HG03565 (cell line): ENCODE data around the gene IFNLR1.

Experiments
- ATAC-seq: cut with Tn5 transposase; IDR thresholded peaks from one replicate; pipeline ENCODE4 v1.9.1; 2021; ENCODE audit warnings: mild to moderate bottlenecking, moderate library complexity; ENCODE audit not compliant: unreplicated experiment

IFNLR1 gene

DNA sequence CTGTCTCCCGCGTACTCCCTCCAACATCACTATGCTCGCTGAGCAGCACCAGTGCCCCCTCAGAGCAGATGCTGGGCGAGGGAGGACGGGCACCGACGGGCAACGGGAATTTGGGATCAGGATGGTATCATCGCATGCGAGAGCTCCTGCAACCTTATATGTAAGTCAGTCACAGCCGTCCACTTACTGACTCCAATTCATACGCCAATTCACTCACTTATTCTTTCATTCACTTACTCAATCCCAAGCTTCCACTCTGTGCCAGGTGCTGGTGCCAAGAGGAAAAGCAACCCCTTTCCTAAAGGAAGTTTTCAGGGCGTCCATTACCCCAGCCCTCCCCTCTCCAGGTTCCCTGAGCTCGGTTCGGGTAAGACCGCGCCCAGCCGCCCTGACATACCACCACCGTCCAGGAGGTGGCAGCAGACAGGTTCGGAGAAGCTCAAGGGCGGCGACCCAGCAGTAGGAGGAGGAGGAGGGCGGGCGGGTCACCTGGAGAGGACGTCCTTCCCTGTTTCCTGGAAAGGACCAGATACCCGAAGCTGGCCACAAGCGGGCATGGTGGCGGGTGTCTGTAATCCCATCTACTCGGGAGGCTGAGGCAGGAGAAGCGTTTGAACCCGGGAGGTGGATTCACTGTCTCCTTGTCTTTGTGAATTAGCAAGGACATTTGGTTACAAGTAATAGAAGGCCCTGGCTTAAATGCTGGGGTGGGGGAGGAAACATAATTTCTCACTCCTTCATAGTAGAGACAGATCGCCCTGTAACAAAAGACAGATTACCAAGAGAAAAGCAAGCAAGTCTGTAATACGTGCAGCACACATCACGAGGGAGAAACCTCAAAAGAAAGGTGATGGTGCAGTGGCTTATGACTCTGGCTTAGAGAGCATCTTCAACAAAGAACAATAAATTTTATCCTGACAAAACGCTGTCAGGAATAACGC is 36.6 kb downstream of the IFNLR1 start:
- peak; percentile 51 for ATAC-seq

DNA sequence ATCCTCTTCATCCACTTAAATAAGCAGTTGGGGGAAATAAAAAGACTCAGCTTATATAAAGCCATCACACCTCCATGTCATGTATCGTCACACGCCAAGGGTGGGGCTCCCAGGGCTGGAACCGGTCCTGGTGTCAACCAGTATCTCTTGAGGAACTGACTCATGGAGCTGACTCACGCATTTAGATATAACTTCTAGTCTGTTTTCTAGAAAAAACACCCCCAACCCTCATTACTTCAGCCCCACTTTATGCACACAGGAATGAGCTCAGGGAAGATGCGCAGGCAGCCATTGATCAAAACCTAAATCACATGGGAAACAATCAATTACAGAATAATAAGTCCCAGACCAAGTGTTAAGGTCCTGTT is 37.2 kb downstream of the IFNLR1 start:
- ATAC-seq = no peak

DNA sequence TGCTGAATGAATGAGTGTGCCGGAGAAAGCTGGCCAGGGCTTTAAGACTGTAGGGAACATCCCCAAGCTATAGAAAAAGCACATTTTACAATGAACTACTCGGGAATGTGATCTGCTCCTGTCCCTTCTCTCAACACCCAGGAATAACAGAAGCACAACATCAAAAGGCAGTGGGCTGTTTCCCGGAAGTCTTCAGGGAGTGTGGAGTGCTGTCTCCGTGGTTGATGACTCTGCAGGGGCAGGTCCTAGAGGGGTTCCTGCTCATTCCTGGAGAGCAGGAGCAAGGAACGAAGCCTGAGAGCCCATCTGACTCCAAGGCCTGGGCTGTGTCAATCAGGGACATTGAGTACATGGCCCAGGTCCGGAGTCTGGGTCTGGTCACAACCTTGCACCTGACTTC is 39.3 kb downstream of the IFNLR1 start:
- ATAC-seq = no peak

DNA sequence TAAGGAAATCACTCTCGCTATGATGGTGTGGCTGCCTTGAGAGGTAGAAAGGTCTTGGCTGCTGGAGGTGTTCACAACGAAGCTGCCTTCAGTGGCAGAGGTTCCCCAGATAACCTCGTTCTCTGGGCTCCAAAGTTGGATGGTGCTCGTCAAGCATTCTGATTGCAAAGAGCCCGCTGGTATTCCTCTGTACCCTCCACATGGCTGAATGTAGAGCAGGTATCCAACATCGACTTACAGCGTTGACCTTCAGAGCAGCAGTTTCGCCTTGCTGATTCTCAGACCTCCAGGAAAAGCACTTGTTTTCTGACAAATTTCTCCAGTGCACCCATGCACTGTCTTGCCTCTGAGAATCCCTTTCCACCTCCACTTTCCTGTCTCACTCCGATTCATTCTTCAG is 39.9 kb downstream of the IFNLR1 start:
- no peak for ATAC-seq

DNA sequence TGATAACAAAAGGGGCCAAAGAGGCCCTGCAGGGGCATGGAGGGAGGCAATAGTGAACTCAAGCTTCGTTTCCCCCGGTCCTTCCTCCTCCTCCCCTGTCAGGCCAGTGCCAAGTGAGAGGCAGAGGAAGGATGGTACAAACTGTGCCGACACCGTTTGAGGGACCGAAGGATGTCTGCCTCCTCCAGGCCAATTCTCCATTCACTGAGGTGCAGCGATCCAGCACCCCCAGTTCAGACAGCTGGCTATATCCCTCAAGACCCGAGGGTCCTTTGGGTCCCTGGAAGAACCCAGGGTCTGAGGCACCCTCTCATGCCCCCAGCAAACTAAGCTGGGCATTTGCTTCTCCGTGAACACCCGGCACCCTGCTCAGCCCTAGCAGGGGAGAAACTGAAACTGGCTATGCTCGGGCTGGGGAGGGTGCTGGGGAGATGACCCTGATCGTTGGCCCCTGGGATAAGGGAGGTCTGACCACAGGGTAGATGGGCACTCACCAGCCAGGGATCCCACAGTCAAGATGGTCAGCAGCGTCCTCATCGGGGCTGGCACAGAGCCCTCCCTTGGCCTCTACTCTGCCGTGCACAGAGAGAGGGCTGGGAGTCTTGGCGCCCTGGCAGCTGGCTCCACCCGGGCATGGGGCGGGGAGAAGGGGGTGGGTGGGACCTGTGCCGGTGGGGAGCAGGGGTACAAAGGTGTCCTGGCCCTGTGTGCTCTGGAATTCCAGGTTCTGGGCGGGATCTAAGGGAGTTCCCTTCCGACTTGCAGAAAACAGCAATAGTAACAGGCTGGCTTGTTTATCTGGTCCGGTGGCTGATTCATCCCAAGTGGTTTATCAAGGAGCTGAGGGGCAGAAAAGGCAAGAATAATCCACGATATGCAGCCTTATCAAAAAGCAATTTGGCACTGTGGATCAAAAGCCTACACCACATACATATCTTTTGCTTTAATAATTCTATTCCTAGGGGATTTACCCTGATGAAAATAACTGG is 44.2 kb downstream of the IFNLR1 start, which contains the start of gene IL22RA1:
Gene IL22RA1, minus strand, starts transcription at position 595 of the 989 bp plus-strand sequence. Its CDS starts 58 bp downstream, at position 537.
- ATAC-seq = no peak

DNA sequence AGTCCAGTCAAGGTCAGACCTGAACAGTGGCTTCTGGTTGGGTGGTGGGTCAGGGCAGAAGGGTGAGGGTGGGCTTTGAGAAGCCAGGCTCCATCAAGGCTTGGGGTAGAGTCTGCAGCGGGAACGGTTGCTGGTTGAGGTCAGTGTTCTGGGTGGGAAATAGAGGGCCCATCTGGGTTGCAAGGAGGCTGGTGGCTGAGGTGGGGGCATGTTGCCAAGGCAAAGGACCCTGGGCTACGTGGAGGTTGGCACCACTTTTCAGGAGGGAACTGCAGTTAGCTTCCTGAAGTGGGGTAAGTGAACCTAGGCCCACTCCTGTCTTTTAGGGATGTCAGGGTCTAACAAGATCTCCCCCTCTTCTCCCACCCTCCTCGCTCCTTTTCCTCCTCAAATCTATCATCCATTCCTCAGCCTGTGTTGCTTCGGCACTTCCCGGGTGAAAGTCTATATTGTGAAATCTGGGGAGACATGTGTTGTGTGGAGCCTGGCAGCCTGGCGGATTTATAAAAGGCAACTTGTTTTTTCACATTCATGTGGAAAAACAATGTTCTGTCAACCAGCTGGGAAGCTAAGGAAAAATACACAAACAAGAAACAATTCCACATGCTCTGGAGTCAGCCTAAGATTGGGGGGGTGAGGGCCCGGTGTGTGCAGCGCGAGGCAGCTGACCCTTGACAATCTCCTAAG is 45.6 kb downstream of the IFNLR1 start:
- ATAC-seq = no peak

DNA sequence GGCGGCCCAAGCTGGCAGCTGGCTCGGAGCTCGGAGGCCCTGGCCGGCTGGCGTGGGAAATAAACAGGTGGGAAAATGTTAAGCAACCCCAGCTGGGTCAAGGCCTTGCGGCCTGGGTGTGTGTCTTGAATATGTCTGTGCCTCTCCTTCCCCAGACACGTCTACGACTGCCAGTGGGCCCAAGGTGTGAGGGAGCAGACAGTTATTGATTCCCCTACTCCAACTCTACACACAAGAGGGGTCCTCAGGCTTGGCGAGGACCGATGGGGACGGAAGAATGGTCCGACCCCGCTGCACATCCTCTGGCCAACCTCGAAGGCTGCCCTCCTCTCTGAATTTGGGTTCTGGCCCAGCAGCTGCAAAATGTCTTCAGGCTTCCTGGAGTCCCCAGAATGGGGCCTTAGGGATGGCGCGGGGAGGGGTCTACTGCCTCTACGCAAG is 46.3 kb downstream of the IFNLR1 start:
- no peak for ATAC-seq

DNA sequence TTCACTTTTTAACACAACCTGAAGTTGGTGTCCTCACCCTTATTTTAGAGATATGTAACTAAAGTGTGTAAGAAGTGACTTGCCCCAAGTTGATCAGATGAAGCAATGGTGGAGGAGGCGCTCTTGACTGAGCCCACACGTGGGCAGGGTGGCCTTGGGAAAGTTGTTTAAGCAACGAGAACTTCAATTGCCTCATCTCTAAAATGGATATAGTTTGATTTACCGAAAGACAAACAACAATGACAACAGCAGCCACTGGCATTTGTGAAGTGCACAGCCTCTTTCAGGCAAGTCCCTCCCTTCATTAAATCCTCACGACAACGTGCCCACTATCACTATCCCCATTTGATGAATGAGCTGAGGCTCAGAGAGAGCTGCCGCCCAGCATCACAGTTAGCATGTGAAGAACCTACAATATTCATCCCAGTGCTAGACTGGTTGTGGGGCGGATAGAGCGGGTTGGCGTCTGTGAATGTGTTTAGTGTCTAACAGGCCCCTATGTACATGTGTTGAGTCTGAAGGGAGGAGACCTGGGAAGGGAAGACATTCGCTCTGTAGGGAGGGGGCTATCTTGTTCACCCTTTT is 47.2 kb downstream of the IFNLR1 start:
- no peak for ATAC-seq

DNA sequence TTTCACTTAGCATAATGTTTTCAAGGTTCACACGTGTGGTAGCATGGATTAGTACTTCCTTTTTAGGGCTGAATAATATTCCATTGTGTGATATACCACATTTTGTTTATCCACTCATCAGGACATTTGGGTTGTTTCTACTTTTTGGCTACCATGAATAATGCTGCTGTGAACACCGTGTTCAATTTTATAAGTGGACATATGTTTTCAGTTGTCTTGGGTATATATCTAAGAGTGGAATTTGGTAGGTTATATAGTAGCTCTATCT is 47.9 kb downstream of the IFNLR1 start:
- no peak for ATAC-seq

DNA sequence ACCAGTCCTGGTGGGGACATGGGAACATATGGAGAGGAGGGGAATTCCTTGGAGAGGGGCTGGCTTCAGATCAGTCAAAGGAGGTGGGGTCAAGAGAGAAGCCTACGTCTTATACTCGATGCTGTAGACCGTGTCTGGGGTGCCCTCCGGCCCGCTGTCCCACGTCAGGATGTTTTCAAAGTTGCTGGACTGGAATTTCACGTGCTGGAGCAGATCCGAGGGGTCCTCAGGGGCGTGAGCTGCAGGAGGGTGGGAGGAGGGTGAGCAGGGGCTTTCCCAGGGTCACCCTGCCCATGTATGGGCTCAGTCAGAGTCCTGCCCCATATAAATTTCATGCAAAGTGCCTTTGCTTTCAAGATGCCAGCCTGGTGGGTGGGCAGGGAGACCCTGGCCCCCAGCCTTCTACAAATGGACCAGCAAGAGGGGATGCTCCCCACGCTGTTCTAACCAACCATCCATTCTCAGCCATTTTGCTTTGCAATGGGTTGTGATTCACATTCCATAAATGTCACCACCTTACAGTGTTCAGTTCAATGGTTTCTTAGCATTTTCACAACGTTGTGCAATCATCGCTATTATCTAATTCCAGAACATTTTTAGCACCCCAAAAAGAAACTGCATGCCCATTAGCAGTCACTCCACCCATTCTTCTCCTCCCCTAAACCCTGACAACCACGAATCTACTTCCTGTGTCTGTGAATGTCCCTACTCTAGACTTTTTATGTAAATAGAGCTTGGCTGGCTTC is 48.4 kb downstream of the IFNLR1 start:
- no peak for ATAC-seq

DNA sequence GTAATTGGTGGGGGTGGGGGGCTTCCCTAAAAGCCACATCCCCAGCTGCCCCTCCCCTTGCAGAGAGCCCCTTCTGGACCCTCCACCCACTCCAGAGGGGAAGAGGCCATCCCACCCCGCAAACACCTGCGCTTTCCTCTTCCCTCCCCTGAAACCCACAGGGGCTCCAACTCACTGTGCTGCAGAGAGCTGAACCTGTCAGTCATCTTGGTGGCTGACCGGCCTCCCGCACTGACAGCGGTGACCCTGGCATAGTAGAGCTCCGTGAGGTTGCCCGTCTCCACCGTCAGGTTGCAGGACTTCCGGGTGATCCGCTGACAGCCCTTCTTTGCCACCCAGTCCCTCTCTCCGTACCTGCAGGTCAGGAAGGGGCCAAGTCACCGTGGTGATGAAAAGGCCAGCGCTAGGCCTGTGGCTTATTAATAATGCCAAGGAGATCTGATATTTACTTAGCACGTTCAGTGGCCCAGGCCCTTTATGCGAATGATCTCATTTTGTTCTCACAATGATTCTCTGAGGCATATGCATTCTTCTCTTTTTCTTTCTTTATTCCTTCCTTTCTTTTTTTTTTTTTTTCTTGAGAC is 50.0 kb downstream of the IFNLR1 start:
- ATAC-seq = no peak

DNA sequence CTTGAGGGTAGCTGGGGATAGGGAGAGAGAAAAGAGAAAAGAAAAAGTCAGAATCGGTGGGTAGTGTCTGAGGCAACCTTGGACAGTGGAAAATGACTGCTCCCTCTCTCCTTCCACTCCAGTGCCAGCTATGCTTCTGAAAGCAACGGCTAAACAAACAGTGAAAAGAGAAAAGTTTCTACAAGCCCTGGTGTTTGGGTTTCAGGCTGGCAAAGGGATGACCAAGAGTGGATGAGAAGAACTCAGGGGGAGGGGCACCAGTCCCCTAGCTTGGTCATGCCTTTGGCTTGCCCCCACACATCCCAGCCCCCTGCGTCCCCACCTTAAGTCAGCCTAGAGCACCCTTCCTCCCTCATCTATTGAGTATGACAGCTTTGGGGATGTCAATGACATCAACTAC is 52.7 kb downstream of the IFNLR1 start:
- ATAC-seq = no peak

DNA sequence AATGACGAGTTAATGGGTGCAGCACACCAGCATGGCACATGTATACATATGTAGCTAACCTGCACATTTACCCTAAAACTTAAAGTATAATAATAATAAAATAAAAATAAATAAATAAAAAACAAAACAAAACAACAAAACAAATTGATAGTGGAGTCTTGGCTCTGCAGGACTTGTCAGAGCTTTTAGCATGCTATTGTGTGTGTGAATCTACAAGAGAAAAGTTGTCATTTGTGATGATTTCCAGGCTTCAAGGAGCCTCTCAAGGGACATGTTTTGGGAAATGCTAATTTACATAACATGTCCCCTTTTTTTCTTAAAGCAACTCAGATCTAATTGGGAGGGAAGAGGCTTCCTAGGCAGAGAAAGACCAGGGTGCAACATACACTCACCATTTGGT is 53.3 kb downstream of the IFNLR1 start:
- ATAC-seq = no peak

DNA sequence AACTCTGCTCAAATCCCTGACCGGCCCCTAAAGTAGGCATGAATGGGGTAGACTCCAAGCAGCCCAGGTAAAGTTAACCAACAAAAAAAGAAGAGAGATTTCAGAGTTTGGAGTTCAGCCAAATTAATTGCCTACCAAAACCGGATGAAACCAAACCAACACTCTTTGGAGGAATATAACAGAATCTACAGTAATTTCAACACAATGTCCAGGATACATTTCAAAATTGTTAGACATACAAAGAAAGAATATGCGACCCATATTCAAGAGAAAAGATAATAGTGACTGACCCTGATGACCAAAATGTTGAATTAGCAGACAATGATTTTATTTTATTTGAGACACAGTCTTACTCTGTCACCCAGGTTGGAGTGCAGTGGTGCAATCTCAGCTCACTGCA is 56.7 kb downstream of the IFNLR1 start:
- no peak for ATAC-seq

DNA sequence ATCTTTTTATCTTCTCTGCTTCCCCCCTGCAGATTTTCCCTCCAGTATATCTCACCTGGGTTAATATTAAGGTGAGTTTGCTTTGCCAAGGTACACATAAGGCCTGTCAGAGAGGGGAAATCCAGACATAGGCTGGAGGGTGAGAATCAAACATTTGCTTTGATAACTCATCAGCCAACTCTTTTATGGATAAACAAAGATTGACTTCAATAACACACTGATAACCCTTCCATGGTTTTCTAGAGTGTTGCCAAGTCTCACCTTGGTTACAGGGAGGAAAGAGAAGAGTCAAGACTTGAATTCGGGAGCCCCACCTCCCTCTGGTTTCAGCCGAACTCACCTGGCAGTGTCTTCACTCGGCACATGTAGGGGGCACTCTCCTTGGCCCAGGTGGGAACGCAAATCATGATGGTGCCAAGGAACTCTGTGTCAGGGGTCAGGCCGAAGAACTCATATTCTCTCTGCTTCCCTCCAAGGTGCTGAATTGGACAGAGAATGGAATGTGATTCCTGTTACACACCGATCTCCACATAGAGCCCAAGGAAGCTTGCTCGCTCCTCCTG is 59.2 kb downstream of the IFNLR1 start:
- ATAC-seq = no peak

DNA sequence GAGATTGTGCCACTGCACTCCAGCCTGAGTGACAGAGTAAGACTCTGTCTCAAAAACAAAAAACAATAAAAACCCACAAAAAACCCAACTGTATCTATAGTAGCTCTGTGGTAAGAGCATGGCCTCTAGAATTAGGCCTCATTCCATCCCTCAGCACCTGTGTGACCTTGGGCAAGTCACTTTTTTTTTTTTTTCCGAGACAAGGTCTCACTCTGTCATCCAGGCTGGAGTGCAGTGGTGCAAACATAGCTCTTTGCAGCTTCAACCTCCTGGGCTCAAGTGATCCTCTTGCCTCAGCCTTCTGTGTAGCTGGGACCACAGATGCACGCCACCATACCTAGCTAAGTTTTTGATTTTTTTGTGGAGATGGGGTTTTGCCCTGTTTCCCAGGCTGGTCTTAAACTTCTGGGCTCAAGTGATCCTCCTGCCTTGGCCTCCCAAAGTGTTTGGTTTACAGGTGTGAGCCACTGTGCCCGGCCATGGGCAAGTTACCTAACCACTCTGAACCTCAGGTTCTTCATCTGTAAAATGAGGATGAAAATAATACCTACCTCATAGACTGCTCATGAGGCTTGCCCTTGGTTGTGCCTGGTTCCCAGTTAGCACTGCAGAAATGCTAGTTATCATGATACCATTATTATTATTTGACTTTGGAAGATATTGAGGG is 59.8 kb downstream of the IFNLR1 start:
- ATAC-seq = no peak

DNA sequence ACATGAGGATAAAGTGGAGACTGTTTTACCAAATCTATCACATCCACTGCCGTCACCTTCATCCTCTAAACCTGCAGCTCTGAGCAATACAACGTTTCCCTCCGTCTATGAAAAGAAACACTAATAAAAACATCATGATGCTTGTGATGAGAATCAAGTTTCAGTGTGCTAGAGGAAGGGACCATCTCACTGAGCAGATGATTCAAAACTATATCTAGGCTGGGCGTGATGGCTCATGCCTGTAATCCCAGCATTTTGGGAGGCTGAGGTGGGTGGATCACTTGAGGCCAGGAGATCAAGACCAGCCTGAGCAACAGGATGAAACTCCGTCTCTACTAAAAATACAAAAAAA is 60.4 kb downstream of the IFNLR1 start:
- no peak for ATAC-seq

DNA sequence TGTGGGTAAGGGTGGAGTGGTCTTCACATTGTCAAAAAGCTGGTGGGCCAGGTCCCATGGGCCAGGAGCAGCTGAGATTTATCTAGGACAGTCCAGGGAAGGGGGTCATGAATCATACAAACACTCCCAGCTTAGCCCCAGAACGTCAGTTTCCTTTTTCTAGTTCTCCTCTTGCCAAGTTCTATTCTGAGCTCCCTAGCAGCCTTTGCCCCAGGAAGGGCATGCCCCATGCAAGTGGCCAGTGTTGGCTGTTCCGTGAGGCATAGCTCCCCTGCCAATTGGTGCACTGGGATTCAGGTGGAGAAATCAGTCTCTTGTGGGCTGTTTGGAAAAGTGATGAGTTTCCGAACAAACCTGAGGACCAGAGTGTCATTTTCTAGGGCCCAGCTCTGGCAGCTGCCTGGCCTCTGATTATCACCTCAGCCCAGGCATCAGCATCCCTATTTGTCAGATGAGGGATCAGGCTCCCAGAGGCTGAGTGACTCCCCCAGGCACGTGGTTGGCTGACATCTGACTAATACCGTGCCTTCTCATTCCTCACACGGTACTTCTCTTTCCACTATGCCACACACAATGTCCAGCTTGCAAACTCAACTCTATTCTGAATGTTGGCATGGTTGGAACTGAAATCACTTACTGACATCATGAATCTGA is 60.9 kb downstream of the IFNLR1 start:
- no peak for ATAC-seq
